ENCODE data around the gene PLXNC1.
"Not testable (repeated sequence)": the region's sequence is repeated elsewhere in the genome, so short reads cannot be mapped to it uniquely, and the experiment has no call there.

PLXNC1 gene

DNA sequence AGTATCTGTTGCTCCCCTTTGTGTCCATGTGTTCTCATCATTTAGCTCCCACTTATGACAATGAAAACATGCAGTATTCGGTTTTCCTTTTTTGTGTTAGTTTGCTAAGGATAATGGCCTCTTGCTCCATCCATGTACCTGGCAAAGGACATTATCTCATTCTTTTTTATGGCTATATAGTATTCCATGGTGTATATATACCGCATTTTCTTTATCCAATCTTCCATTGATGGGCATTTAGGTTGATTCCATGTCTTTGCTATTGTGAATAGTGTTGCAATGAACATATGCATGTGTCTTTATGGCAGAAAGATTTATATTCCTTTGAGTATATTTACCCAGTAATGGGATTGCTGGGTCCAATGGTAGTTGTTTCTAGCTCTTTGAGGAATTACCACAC, 168.2 kb downstream of the PLXNC1 start:
- not testable (repeated sequence) for DNase-seq

DNA sequence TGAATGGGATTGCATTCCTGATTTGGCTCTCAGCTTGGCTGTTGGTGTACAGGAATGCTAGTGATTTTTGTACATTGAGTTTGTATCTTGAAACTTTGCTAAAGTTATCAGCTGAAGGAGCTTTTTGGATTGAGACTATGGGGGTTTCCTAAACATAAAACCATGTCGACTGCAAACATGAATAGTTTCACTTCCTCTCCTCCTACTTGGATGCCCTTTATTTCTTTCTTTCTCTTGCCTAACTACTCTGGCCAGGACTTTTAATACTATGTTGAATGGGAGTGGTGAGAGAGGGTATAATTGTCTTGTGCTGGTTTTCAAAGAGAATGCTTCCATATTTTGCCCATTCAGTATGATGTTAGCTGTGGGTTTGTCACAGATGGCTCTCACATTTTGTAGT, 169.8 kb downstream of the PLXNC1 start:
- no peak for DNase-seq

DNA sequence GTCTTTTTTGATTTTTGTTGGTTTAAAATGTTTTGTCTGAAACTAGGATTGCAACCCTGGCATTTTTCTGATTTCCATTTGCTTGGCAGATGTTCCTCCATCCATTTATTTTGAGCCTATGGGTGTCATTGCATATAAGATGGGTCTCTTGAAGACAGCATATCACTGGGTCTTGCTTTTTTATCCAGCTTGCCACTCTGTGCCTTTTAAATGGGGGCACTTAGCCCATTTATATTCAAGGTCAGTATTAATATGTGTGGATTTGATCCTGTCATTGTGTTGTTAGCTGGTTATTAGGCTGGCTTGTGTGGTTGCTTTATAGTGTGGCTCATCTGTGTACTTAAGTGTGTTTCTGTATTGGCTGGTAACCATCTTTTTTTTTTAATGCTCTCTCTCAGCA, 171.7 kb downstream of the PLXNC1 start:
- DNase-seq = no peak

DNA sequence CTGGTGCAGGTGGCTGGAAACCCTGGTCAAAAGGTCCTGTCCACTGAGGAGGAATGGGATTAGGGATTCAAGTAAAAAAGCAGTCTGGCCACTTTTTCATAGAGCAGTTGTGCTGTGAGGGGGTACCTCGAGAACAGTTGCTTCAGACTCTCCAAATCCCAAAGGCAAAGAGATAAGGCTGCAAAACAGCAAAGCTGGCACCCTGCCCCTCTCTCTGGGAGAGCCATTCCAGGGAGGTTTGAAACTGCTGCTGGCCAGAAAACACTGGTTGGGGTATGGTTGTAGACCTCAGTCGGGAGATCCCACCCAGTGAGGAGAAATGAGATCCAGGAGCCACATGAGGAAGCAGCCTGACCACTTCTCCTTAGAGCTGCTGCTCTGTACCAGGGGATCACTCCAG, 174.0 kb downstream of the PLXNC1 start:
- no peak for DNase-seq

DNA sequence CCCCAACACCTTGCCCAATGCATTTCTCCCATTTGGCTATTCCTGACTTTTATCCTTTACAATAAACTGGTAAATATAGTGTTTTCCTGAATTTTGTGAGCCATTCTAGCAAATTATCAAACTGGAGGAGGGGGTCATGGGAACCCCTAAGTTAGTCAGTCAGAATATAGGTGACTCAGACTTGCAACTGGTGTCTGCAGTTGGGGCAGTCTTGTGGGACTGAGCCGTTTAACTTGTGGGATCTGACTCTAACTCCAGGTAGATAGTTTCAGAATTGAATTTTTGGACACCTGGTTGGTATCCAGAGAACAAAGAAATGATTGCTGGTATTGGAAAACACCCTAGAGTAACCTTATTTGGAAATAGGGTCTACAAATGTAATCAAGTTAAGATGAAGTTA, 177.9 kb downstream of the PLXNC1 start:
- DNase-seq = no peak

DNA sequence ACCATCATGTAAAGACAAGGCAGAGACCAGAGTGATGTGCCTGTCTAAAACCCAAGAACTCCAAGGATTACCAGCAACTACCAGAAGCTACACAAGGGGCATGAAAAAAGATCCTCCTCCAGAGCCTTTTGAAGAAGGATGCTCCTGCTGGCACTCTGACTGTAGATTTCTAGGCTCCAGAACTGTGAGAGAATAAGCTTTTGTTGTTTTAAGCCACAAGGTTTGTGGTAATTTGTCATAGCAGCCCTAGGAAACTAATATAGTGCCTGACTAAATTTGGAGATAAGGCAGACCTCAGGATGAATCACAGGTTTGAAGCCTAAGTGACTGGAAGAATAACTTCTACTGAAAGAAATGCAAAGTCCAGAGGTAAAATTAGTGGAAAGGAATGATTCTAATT, 178.3 kb downstream of the PLXNC1 start:
- DNase-seq = no peak

DNA sequence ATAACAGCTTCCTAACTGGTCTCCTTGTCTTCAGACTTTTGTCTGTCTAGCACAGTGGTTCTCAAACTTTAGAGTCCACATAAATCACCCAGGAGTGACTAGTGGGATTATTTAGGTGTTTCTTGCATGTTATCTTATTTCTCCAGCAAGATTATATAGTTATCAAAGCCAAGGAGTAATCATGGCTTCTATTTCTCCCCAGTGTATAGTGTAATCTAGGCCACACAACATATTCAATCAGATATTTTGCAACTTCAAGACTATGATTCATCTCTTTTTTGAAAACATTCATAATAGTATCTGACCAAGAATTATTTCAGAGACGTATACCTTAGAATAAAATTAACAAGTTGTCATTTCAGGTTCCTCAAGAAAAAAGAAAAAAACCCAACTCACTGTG, 179.4 kb downstream of the PLXNC1 start:
- DNase-seq = no peak

DNA sequence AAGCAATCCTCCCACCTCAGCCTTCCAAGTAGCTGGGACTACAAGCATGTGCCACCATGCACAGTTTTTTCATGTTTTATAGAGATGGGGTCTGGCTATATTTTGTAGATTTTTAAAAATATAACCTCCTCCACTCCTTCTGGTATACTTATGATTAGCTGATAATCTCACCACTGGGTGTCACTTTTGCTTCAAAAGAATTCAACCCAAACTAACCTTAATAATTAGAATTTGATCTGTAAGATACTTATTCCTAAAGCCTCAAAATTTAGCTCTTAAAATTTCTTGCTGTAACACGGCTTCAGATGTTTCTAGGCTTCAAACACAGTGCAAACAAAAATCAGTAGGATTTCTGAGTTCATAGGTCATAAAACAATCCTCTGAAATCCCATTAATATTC, 181.0 kb downstream of the PLXNC1 start:
- DNase-seq = no peak

DNA sequence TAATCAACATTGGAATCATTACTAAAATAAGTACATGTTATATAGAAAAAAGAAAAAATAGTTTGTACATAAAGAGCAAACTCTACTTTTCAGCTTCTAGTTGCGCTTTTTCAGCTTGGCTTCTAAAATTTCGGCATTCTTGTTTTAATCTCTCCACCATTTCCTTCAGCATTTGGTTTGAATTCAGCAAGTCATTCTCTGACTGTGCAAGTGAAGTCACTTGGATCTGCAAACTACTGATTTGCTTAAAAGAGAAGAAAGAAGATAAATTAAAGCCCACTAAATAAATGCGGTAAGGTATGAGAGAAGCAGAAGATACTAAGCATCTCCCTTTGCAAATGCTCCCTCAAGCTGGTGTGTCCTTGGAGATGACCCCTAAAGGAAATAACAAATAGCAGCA, 185.0 kb downstream of the PLXNC1 start:
- no peak for DNase-seq

DNA sequence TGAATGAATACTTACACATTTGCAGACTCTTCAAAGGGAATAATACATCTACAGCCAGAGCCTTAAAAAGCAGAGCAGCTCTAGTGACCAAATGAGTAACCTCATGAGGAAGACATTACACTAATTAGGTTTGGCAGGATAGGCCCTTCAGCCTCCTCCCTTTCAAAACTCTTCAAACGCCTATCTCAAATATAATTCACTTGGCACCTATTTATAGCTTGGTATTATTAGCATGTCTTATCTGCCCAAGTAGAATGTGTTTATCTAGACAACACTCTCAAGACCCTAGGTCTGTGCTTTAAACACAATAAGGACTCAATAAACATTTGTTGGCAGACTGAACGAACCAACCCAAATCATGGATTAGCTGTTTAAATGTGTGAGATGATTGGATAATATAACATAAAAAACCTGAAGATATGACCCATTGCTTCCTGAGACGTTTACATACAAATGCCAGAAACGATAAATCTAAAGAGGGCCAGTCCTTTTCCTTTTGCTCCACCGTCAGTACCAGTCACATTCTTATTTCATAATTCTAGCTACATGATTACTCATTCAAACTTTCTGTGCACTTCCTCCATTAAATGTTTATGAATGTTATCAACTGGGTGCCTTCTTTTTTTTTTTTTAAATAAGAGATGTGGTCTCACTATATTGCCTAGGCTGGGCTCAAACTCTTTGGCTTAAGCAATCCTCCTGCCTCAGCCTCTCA, 188.0 kb downstream of the PLXNC1 start:
- no peak for DNase-seq

DNA sequence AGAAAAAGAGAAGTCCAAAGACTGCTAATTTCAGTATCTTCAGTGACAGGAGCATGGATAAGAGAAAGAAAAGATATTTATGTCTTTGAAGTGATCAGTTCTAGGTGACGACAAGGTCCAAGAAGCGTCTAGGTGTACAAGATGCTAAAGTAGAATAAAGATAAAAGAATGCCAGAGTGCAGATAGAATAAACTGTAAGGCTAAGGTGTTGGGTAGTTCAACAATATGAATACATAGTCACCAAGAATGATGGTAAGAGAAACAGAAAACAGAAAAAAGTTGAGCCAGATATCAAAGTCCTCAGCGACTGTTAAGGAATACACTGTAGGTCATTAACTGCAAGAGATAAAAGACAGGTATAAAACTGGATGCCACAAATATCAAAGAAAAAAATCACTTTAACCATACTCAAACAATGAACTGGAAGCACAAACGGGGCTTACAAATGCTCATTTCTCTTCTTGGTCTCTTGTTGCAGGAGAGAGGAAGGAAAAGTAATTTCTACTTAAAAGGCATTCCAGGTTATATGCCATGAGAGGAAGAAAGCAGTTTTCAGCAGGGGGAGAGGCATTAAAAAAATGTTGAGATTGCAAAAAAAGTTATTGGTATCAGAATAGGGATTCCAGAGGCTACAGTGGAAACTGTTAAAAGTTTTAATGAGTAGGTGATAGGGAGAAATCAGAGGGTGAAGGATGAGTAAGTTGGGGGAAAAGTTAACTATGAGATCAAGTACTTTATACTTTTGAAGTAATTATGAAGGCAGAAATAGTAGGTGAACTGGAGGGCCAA, 189.8 kb downstream of the PLXNC1 start:
- DNase-seq = no peak

DNA sequence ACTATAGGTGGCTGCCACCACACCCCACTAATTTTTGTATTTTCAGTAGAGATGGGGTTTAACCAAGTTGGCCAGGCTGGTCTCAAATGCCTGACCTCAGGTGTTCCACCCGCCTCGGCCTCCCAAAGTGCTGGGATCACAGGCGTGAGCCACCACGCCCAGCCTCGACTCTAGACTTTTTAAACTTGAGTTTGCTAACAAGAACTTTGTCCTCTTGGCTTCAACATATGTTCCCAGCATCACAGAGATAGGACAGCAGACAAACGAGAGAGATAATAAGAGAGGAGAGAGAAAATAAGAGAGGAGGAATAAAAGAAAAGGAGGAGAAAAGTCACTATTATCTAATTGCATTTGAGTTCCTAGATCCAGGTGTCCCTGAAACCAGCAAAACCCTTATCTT, 192.2 kb downstream of the PLXNC1 start:
- no peak for DNase-seq

DNA sequence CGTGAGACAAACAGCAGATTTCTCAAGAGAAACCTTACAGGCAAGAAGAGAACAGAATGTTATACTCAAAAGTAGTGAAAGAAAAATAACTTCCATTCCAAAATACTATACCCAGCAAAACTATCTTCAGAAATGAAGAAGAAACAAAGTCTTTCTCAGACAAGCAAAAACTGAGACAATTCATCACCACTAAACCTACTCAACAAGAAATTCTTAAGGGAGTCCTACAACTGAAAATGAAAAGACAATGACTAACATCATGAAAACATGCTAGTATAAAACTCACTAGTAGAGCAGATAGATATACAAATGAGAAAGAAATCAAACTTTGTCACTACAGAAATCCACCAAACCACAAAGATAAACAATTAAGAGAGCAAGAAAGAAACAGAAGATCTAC, 204.8 kb downstream of the PLXNC1 start:
- no peak for DNase-seq

Measured in activated gamma-delta T cell treated with Interleukin-2 at 50 U/mL for 16 hours (primary cell).